ENCODE measurements around the gene EPAS1. TPM values are rescaled to one million over a fixed set of nuclear protein-coding genes. Genes with fewer than 3 reads are reported as not detected.
A peak's percentile ranks its signal among the peaks of the same experiment; 100 is the strongest.

Gene EPAS1
- total RNA-seq, 2 donors from 2014 or later: 517 to 667 TPM

DNA sequence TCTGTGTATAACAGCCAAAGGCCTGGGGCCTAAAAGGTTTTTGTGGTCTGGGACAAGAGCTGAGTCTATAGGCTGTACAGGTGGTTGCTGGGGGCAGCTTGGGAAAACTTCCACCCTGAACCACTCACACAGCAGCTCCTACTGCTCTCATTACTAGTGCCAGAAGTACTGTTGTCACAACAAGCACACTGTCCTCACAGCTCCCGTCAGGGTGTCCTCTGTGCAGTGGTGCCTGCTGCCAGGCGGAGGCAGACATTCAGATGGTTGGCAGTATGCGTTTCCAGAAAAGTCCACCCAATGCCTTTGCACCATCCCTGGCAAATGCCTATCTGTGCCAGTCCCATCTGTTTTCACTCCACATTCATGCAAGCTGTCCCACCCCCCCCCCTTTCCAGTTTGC is 58.5 kb downstream of the EPAS1 start:
- TF ChIP-seq CTCF (IDR thresholded peaks at IDR 0.05): no peak
- ATAC-seq (ENCODE audit: insufficient number of reproducible peaks, low FRiP score, low read depth): no peak
- Histone ChIP-seq H3K4me3 (no peak overlapping the region), H3K27me3 (replicated peaks; ENCODE audit: insufficient read depth) (no peaks in the 10 kb centered on the region), H3K9me3 (no peaks in the 10 kb centered on the region), H3K4me1 (ENCODE audit: control insufficient read depth in 1 of 2, low read depth in 2 of 2) (peaks cover 3 to 19% of the 10 kb centered on the region in 2 donors), H3K27ac (no peak overlapping the region), H3K36me3 (peaks cover 52% of the 10 kb centered on the region)
- no peak for DNase-seq (ENCODE audit: low spot score)

DNA sequence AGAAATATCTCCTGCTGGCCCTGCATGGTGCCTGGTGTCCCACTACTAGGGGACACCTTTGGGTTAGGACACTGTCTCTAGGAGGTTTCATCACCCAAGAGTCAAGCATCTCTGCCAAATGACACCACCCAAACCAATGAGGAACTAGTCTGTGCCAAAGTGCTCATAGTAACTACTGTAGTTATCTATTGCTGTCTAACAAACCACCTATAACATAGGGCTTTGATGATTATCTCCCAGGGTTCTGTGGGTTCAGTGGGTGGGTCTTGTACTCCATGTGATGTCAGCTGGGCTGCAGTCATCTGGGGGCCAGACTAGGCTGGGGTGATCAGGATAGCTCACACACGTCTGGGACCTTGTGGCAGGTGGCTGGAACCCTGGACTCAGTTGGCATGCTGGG is 59.8 kb downstream of the EPAS1 start:
- Histone ChIP-seq H3K27ac (no peak overlapping the region), H3K4me3 (no peak overlapping the region), H3K9me3 (no peaks in the 10 kb centered on the region), H3K36me3 (peaks cover 64% of the 10 kb centered on the region), H3K4me1 (ENCODE audit: control insufficient read depth in 1 of 2, low read depth in 2 of 2) (peaks cover 3 to 14% of the 10 kb centered on the region in 2 donors), H3K27me3 (replicated peaks; ENCODE audit: insufficient read depth) (no peaks in the 10 kb centered on the region)
- no peak for TF ChIP-seq CTCF (IDR thresholded peaks at IDR 0.05)
- no peak for DNase-seq (ENCODE audit: low spot score)
- no peak for ATAC-seq (ENCODE audit: insufficient number of reproducible peaks, low FRiP score, low read depth)

DNA sequence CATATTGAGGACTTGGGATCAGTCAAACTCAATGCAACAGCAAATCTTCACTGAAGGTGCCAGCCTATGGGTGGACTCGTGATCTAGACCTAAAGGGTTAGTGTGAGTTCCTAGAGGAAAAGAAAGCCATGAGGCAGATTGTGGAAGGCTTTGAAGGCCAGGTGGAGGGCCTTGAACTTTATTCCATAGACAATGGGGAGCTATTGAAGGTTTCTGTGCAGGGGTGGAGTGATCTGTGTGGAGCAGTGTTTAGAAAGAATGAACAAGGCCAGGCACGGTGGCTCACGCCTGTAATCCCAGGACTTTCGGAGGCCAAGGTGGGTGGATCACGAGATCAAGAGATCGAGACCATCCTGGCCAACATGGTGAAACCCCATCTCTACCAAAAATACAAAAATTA is 61.5 kb downstream of the EPAS1 start:
- Histone ChIP-seq H3K36me3 (peaks cover 71% of the 10 kb centered on the region), H3K4me1 (ENCODE audit: control insufficient read depth in 1 of 2, low read depth in 2 of 2) (peaks cover 5 to 20% of the 10 kb centered on the region in 2 donors), H3K9me3 (no peaks in the 10 kb centered on the region), H3K27me3 (replicated peaks; ENCODE audit: insufficient read depth) (no peaks in the 10 kb centered on the region), H3K27ac (no peak overlapping the region), H3K4me3 (no peak overlapping the region)
- ATAC-seq (ENCODE audit: insufficient number of reproducible peaks, low FRiP score, low read depth): no peak
- TF ChIP-seq CTCF (IDR thresholded peaks at IDR 0.05): no peak
- no peak for DNase-seq (ENCODE audit: low spot score)

- Histone ChIP-seq H3K9me3 (no peaks in the 10 kb centered on the region), H3K36me3 (peaks cover 60% of the 10 kb centered on the region), H3K4me3 (no peak overlapping the region), H3K27me3 (replicated peaks; ENCODE audit: insufficient read depth) (no peaks in the 10 kb centered on the region), H3K4me1 (ENCODE audit: control insufficient read depth in 1 of 2, low read depth in 2 of 2) (peaks cover 5 to 30% of the 10 kb centered on the region in 2 donors), H3K27ac (no peak overlapping the region)
- ATAC-seq (ENCODE audit: insufficient number of reproducible peaks, low FRiP score, low read depth) (no peak), DNase-seq (ENCODE audit: low spot score) (no peak)
- no peak for TF ChIP-seq CTCF (IDR thresholded peaks at IDR 0.05)
These were observed 63.1 kb downstream of the EPAS1 start for GRCh38 chr2:46360303-46360702.

DNA sequence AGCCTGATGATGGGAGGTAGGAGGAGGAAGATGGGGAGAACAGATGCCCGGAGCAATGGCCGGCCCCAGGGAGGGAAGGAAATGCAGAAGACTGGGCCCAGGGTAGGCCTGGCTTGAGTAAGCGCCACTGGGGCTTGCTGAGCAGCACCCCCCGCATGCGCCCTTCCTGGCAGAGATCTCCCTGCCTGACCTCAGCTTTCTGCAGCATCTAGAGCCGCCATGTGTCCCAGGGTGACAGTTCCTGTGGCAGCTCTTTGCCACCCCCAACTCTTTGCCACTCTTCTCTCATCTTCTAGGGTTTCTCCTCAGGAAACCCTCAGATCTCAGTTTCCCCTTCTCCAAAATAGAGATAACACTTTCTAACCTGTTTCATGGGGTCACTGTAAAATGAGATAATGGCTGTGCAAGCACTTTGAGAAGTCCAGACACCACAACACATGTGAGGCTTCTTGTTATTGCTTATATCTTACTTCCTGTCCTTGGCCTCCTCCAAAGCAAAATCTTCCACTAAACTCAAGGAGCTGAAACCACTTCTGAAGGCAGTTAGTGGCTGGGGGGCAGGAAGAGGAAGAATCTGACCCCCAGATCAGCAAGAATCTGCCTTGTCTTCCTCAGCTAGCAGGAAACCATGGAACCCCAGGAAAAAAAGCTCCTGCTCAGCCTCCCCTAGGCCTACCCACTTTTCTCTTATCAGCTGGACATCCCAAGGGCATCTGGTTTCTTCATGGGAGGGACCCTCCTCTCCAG is 64.9 kb downstream of the EPAS1 start:
- H3K9me3 ChIP-seq: no peaks in the 10 kb centered on the region
- peaks cover 5 to 40% of the 10 kb centered on the region in 2 donors for H3K4me1 ChIP-seq (ENCODE audit: control insufficient read depth in 1 of 2, low read depth in 2 of 2)
- ATAC-seq (ENCODE audit: insufficient number of reproducible peaks, low FRiP score, low read depth) (no peak), DNase-seq (ENCODE audit: low spot score) (no peak)
- H3K4me3 ChIP-seq: no peak overlapping the region
- H3K27me3 ChIP-seq (replicated peaks; ENCODE audit: insufficient read depth): no peaks in the 10 kb centered on the region
- no peak for TF ChIP-seq CTCF (IDR thresholded peaks at IDR 0.05)
- peaks cover 43% of the 10 kb centered on the region for H3K36me3 ChIP-seq
- H3K27ac ChIP-seq: peak overlapping the region; percentile 3 to 36

Data from thoracic aorta (tissue), 2 donors.